ENCODE measurements around the gene TUBG1.

DNA sequence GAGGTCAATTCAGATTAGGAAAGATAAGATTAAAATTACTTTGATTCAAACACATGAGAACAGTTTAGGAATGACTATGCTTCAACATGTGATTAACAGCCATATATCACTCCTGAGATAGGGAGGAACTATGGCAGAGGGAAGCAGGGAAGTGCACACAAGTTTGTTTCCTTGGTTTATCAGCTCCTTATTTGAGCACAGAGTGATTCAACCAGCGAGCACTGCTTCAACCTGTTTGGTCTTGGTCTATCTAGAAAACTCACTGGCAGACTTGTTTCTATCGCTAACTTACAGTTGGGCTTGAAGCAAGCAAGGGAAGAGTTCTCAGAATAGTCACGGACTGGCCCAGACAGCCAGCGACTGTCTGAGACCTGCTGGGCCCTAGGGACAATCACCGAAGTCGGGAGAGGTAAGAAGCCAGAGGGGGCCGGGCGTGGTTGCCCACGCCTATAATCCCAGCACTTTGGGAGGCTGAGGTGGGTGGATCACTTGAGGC lies 23.5 kb downstream of the TUBG1 start:
- TF ChIP-seq POLR2A (IDR thresholded peaks at IDR 0.05) (no peak), CTCF (IDR thresholded peaks at IDR 0.05) (no peak), POLR2AphosphoS5 (IDR thresholded peaks at IDR 0.05) (no peak), EP300 (IDR thresholded peaks at IDR 0.05) (no peak)

All from sigmoid colon (tissue), 4 donors.